ENCODE results near the gene EIF4G3.

Gene EIF4G3

DNA sequence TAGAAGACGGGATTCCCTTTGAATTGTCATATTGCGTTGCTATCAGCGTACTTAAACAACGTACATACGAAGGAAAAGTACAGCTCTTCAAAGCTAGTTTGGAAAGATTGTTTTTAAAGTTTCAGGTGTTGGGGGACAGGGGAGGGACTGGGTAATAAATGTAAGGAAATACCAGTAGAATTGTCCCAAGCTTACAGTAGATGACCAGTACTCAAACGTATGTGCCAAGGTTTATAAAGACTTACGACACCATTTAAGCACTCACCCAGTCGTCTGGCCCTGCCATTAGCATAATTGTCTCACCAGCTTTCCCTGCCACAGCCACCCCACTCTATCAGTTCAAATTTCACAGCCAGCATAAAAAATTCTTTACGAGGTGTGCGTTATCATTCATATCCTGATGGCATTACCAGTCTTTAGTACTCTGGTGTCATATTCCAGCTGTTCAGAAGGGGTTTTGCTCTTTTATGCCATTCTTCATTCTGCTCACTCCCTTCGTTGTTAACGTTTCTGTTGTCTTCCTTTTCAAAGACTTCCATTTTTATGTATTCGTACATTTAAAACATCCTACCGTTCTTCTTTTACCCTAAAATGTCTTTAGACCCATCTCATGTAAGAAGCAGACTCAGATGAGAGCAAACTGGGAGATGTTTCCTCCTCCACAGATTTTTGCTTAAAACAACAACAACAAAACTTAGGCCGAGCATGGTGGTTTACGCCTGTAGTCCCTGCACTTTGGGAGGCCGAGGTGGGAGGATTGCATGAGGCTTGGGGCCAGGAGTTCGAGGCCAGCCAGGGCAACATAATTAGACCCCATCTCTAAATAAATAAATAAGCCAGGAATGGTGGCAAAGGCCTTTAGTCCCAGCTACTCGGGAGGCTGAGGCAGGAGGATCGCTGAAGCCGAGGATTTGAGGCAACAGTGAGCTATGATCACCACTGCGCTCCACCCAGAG, 388.6 kb downstream of the EIF4G3 start:
- DNase-seq = peak; percentile 24

DNA sequence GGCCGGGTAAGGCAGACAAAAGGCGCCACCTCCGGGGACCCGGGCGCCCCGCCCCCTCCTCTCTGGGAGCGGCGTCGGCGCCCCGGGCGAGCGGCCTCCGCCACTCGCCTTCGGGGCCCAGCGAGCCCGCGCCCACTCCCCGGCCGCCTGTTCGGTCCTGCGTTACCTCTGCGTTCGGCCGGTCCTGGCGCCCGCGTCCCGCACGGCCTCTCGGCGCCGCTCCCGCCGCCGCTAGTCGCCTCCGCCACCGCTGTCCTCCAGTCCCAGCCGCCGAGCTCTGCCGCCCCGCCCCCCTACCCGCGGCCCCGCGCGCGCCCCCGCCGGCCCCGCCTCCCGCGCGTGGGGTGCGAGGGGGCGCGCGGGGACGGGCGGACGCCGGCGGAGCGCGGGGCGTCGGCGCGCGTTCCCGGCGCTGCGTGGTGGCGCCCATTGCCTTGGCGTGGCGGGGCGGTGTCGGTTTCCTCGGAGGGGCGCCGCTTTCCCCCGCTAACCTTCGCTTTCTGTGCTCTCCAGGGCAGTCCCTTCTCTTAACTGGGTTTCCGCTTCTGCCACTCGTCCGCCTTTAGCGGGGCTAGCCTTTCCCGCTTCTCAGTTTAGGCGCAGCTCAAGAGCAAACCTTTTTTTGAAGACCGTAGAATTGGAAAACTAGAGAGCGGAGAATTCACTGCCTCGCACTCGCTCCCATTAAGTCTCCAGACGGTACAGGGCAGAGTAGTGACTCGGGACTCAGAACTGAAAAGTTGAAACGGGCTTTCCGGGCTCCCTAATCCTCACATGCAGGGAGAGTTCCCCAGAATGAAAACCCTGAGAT, 389.5 kb downstream of the EIF4G3 start, which contains the start of gene HP1BP3:
TSS of gene HP1BP3 (minus strand) at position 279 of the 811 bp plus-strand sequence. CDS start 6,867 bp downstream, outside the sequence.
- peak; percentile 85 for DNase-seq

DNA sequence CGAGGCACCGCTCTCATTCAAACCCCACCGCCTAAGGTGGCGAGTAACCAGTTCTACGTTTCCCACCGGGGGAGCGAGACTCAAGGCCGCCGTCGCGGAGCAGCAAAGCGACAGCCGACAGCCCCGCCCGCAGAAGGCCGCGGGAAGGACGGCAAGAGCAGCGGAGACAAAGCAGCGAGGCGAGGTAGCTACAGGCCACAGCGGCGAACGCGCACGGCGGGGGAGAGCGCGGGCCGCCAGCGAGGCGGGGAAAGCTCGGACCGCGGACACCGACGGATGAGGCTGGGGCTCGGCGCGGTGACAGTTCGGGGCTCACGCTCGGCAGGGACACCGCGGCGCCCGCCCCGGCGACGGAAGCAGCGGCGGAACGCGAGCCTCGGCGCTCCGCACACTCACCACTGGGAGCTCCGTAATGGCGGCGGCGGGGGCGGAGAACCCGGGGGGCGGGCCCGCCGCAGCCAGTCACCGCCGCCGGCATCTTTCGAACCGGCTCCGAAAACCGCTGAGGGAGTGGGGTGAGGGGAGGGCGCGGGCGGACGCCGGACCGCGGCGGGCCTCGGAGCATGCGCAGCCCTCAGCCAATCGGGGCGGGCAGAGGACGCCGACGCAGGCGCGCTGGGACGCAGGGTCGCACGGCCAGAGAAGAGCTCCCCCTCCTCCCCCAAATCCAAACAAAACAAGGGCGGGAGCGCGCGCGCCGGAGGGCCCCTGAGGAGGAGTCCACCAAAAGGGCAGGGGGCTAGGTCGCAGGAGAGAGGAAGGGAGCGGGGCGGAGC, 390.3 kb downstream of the EIF4G3 start:
- DNase-seq = peak; percentile 97

GRCh38 chr1:20785907-20786252, 390.8 kb downstream of the EIF4G3 start:
- no peak for DNase-seq

DNA sequence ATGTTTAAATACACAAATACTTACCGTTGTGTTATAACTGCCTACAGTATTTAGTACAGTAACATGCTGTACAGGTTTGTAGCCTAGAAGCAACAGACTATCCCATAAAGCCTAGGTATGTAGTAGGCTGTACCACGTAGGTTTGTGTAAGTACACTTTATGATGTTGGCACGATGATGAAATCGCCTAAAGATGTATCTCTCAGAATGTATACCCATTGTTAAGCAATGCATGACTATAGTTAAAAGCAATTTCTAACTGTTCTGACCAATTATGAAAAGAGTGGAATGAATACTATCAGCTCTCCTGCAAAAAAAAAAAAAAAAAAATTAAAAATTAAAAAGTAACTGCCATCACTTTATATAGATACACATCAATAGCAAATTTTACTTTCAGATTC, 401.0 kb downstream of the EIF4G3 start:
- DNase-seq = no peak

- DNase-seq = no peak
These were observed 404.9 kb downstream of the EIF4G3 start for GRCh38 chr1:20771780-20772179.

- no peak for DNase-seq
These were observed 406.2 kb downstream of the EIF4G3 start for GRCh38 chr1:20770314-20771087.

DNA sequence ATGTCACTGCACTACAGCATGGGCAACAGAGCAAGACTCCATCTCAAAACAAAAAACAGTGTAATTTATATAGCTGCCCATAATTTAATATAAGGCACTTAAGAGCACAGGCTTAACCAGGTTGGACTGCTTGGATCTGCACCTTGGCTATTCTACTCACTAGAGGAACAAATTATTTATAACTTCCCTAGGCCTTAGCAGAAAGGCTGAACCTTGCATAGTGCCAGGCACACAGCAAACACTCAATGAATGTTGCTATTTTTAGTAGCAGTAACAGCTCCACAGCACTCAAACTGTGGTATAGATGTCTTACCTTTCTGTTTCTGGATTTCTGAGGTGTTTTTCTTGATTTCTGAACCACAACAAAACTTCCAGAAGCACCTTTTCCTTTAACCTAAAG, 409.4 kb downstream of the EIF4G3 start:
- DNase-seq = no peak

GRCh38 chr1:20763417-20763816, 413.3 kb downstream of the EIF4G3 start:
- no peak for DNase-seq

GRCh38 chr1:20760322-20760721, 416.4 kb downstream of the EIF4G3 start:
- no peak for DNase-seq
